Vagina (tissue), 2 donors: Measurements from ENCODE around the gene ADGRF5.

Source experiments
- POLR2A ChIP-seq, 2 donors: fragments of 450-650 bp; IDR thresholded peaks; one replicate each; pipeline ENCODE4 v1.6.1; 2017; ENCODE audit warnings: antibody characterized with exemption in 2 of 2, mild to moderate bottlenecking in 2 of 2, moderate library complexity in 2 of 2
- POLR2AphosphoS5 ChIP-seq, 2 donors: sonication (generic); formaldehyde crosslinking; IDR thresholded peaks; one replicate each; pipeline ENCODE4 v1.9.0; 2017; ENCODE audit warnings: antibody characterized with exemption in 2 of 2, mild to moderate bottlenecking in 2 of 2, low read depth in 1 of 2; ENCODE audit not compliant: insufficient read depth in 1 of 2
- TF ChIP-seq, protein P1 (sequence below), 3 experiments: fragments of 450-650 bp in 2 of 3; fragments of 200-600 bp in 1 of 3; sonication (generic) in 1 of 3; IDR thresholded peaks; one replicate each; pipeline ENCODE4 v1.5.1; 2017 to 2019; ENCODE audit warnings: antibody characterized with exemption in 3 of 3, mild to moderate bottlenecking in 2 of 3, moderate library complexity in 2 of 3

DNA sequence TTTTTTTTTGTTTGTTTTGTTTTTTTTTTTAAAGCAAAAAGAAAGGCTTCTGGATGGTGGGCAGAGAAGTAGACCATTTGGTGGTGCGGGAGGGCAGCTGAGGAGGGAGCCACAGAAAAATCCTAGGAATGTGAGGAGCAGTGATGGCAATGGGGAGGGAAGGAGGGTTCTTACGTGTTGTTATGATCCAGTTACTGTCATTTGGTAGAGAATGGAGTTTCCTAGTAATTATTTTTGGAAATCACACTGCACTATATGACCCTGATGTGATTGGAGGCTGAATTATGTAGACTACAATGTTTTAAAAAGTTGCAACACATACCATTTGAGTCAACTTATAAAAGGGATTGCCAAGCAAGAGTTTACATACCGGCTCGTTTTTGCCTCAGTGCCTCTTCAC, 22.1 kb downstream of the ADGRF5 start:
- TF ChIP-seq, protein P1, sequence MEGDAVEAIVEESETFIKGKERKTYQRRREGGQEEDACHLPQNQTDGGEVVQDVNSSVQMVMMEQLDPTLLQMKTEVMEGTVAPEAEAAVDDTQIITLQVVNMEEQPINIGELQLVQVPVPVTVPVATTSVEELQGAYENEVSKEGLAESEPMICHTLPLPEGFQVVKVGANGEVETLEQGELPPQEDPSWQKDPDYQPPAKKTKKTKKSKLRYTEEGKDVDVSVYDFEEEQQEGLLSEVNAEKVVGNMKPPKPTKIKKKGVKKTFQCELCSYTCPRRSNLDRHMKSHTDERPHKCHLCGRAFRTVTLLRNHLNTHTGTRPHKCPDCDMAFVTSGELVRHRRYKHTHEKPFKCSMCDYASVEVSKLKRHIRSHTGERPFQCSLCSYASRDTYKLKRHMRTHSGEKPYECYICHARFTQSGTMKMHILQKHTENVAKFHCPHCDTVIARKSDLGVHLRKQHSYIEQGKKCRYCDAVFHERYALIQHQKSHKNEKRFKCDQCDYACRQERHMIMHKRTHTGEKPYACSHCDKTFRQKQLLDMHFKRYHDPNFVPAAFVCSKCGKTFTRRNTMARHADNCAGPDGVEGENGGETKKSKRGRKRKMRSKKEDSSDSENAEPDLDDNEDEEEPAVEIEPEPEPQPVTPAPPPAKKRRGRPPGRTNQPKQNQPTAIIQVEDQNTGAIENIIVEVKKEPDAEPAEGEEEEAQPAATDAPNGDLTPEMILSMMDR (IDR thresholded peaks at IDR 0.05): no peak
- no peak for TF ChIP-seq POLR2A (IDR thresholded peaks at IDR 0.05)
- TF ChIP-seq POLR2AphosphoS5 (IDR thresholded peaks at IDR 0.05; ENCODE audit: insufficient read depth in 1 of 2, low read depth in 1 of 2): no peak
